Left lobe of liver (tissue), 2 donors: ENCODE results near the gene HILPDA. TPM values are rescaled to one million over a fixed set of nuclear protein-coding genes. Genes with fewer than 3 reads are reported as not detected.
"Not testable (repeated sequence)": the region's sequence is repeated elsewhere in the genome, so short reads cannot be mapped to it uniquely, and the experiment has no call there.

ENCODE experiments used
- ATAC-seq: fragments of 200-7000 bp; cut with Tn5 transposase; one replicate; pipeline ENCODE4 v1.9.1; 2020; ENCODE audit warnings: mild to moderate bottlenecking, moderate library complexity
- DNase-seq: peaks from one replicate; pipeline ENCODE4 v3.0.0-alpha.2; 2020; ENCODE audit warnings: low spot score
- total RNA-seq: library from RNA; stranded (reverse); gene quantifications from one replicate; pipeline ENCODE4 v1.2.1, GENCODE V29; 2021
- donor health status: DM: no; HTN: no; CAD: no; lungs with moderate emphysema.
- donor health status: DM: no; HTN: yes; CAD: no.

Gene HILPDA
- total RNA-seq, 1 donor from 2014 or later, result 3.8 TPM

DNA sequence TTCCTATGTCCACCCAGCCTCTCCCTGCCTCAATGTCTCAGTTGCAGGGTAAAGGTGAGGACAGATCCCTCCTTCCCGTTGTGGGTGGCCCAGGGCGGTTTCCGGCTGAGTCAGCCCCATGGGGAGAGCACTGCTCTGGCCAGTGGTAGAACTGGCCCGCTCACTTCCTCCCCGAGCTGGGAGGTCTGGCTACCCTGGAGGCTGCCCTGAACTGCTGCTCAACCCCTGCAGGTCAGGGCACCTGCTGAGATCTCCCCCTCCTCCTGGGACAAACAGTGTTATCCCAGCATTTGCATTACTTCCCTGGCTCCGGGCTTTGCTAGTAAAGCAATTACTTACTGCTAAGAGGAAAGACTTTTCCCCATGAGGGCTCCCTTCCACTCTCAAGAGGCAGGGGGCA lies 24.5 kb upstream of the HILPDA start:
- no peak for ATAC-seq
- no peak for DNase-seq

DNA sequence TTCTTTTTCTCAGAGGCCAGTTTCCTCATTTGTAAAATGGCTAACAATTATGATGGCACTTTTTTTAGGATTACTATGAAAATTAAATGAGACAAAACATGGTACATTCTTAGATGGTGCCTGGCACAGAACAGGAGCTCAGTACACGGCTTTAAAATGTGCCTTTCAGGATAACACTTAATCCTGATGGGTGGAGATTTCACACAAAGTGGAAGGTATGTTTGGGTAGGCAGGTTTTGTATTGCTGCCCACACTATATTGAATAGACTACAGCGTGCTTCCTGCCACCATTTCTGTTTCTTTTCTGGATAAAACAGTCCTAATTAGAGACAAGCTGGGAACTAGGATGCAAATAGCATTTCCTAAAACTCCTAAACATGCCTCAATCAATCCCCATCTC lies 23.9 kb upstream of the HILPDA start:
- ATAC-seq, result no peak
- no peak for DNase-seq

DNA sequence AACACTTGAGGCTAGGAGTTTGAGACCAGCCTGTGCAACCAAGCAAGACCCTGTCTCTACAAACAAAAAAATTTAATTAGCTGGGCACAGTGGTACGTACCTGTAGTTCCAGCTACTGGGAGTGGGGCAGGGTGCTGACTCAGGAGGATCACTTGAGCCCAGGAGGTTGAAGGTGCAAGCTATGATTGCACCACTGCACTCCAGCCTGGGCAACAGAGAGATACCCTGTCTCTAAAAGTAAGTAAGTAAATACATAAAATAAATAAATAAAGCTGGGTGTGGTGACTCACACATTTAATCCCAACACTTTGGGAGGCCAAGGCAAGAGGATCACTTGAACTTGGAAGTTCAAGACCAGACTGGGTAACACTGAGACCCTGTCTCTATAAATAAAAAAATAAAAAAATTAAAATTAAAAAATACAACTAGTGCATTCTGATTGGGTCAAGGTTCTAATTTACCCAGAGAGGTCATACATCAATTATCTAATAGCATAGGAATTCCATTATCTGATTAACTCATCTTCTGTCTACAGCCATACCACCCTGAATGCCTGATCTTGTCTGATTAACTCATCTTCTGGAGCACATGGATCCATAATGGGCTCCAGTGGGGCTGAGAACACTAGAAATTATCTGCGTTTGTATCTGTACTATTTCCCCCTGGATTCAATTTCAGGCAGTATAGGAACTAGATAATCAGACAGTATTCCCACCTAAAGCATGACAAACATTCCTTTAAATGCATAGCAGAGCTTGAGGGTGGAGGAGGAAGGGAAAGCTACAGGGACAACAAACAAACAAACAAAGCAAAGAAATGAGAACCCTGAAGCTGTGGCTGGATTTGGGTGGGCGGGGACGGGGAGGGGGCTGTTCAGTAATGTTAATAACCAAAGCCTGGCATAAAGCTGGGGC lies 21.0 kb upstream of the HILPDA start:
- no peak for DNase-seq
- peak; percentile 60 for ATAC-seq

DNA sequence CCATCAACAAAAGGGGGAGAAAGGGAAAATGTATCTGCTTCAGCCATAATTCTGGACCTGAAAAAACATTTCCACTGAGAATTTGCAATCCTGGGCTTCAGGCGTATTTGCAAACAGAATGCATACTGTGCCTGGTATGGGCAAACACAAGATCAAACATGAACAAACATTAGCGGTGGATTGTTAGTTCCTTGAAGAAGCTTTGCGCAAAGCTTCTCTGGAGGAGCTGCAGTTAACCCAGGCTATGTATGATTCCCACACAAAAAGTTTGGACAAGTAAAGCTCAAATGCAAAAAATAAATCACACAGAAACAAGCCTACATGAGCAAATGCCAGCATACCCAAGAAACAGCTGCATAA lies 20.4 kb upstream of the HILPDA start:
- ATAC-seq, result no peak
- DNase-seq, result no peak

DNA sequence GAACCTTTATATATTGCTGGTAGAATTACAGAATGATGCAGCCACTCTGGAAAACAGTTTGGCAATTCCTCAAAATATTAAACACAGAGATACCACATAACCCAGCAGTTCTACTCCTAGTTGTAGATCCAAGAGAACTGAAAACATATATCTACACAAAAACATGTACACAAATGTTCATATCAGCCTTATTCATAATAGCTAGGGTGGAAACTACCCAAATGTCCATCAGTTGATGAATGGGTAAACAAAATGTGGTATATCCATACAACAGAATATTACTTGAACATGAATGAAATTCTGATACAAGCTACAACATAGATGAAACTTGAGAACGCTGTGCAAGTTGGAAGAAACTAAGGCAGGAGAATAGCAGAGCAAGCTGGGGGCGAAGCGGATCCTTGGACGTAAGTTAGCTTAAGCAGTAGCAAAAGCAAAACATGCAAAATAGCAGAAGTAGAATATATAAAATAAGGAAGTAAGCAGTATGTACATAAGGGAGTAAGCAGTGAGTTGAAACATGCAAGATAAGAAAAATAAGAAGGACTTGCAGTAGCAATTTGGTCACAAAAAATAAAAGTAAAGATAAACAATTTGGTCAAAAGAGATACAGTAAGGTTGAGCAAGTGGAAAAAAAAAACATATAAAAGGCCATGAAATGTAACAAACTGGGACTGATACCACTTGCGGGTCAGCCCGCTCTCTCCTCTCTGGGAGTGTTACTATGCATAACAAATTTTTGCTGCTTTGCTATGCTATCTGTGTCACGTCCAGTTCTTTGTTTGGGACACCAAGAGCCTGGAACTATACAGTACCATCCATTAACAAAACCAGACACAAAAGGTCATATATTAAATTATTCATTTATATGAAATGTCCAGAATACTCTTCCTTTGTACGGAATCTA lies 18.0 kb upstream of the HILPDA start:
- DNase-seq (no peak), ATAC-seq (no peak)

DNA sequence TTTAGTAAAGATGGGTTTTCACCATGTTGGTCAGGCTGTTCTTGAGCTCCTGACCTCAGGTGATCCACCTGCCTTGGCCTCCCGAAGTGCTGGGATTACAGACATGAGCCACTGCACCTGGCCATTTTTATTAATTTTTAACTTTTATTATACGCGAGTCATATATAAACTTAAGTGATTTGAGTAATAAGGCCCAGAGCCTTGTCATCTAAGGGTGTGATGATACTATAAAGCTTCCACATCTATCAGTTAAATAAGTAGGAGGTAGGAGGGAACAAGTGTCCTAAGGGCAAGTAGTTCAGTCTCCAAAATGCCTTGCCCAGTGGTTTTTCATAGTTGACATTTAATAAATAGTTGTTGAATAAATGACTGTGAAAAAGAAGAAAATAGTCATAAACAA lies 13.3 kb upstream of the HILPDA start:
- no peak for DNase-seq
- ATAC-seq, result no peak

DNA sequence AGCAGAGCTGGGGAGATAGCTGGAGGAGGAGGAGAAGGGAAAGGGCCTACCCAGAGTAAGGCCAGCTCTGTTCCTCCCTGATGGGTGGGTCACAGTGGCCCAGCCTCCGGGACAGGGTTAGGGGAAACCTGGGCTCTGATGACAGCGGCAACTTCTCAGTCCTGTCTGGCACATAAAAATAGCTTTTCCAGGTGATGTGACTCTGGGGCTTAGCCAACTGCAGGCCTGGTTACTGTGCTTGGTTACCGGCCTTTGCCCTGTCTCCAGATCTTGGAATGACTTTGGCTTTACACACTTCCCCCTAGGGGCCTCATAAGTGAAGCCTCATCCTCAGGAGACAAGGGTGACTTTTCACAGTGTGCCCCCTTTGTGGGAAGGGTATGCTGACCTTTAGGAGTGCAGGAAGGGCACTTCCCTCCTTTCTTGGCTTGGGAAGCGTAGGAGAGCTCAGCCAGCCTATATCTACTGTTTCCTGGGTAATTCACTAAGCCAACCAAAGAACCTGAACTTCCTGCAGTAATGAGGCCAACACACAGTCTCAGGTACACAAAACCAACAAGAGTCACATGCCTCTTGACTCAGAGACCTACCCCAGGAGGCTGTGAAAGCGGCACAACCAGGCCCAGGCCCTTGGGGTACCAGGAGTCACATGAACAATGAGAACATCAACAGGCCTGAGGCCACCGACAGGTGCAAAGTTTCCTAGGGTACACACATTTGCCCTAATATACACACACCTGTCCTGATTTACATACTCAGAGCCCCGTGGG lies 11.7 kb upstream of the HILPDA start:
- ATAC-seq (no peak), DNase-seq (no peak)

DNA sequence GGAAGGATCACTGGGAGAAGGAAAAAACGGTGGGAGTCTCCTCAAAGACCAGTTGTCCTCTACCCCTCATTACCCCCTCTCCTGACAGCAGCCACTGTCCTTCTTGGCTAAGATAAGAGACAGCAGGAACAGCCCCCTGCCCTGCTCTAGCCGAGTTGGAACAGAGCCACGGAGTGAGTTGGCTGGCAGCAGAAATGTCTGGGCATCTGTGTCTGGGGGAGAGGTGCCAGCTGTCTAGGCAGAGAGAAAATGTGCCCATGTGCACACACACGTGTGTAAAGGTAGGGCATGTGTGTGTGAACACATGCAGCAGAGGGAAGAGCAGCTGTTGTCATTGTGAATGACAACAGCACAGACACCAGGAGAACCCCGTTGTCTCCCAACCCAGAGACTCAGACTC lies 9.4 kb upstream of the HILPDA start:
- ATAC-seq, result no peak
- no peak for DNase-seq

DNA sequence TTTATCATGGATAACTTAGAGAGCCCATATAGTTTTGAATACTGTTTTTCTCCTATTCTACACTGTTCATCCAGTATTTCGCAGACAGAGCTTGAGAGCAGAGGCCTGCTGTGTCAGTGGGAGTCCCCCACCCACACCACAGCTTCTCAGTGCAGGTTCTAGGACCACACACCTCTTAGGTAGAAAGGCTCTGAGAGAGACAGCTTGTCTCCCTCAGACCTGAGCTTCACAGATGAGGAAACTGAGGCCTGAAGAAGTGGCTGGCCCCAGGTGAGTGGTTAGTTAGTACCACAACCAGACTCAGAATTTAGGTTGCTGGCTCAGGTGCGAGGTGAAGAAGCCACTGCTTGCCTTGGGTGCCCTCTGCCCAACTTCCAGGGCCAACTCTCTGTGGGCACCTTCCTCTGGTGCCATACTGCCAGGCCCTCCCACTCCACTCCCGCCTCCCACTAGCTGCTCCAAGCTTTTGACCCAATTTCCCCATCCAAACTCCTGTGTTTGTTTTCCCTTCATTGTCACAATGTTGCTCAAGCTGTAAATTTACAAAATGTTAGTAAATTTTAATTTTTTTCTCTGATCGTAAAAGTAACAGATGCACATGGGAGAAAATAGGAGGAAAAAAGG lies 7.6 kb upstream of the HILPDA start:
- ATAC-seq (peak; percentile 89), DNase-seq (no peak)

DNA sequence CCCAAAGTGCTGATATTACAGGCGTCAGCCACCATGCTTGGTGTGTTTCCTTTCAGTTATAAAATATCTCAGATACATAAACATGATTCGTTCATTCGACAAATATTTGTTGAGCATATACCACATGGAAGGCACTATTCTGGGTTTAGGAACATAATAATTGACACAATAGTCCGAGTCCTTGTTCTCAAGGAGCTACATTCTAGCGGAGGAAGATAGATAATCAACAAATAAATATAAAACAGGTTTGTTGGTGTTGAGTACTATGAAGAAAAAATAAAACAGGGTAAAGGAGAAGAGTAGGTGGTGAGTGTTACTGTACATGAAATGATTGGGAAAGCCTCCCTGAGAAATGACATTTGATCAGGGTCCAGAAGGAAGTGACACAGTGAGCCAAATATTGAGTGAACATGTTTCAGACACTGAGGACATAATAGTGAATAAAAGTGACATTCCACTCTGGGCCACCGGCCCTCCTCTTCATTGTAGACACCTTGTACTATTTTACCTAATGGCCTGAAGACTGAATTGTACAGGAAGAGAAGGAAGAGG lies 6.9 kb upstream of the HILPDA start:
- ATAC-seq (peak; percentile 24), DNase-seq (no peak)

DNA sequence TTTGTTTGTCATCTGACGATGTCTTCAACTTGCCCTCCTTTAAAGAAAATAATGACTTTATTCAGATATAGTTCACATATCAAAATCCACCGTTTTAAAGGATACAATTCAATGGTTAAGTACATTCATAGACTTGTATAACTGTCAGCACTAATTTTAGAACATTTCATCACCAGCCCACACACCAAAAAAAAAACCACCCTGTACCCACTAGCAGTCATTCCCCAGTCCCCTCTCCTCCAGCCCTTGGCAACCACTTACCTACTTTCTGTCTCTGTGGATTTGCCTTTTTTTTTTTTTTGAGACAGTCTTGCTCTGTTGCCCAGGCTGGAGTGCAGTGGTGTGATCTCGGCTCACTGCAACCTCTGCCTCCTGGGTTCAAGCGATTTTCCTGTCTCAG lies 5.3 kb upstream of the HILPDA start:
- ATAC-seq (no peak), DNase-seq (no peak)

DNA sequence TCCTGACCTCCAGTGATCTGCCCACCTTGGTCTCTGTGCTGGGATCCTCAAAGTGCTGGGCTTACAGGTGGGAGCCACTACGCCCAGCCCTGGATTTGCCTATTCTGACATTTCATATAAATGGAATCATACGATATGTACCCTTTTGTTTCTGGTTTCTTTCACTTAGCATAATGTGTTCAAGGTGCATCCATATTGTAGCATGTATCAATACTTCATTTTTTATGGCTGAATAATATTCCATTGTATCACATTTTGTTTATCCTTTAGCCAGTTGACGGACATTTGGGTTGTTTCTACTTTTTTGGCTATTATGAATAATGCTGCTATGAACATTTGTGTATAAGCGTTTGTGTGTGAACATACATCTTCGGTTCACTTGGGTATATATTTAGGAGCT lies 4.8 kb upstream of the HILPDA start:
- ATAC-seq, result no peak
- no peak for DNase-seq

DNA sequence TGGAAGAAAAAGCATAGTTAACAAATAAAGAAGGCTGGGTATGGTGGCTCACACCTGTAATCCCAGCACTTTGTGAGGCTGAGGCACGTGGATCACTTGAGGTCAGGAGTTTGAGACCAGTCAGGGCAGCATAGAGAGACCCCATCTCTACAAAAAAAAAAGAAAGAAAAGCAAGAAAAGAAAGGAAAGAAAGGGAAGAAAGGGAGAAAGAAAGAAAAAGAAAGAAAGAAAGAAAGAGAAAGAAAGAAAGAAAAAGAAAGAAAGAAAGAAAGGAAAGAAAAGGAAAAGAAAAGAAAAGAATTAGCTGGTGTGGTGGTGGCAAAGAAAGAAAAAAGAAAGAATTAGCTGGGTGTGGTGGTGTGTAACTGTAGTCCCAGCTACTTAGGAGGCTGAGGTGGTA lies 3.1 kb upstream of the HILPDA start:
- ATAC-seq (no peak), DNase-seq (no peak)

DNA sequence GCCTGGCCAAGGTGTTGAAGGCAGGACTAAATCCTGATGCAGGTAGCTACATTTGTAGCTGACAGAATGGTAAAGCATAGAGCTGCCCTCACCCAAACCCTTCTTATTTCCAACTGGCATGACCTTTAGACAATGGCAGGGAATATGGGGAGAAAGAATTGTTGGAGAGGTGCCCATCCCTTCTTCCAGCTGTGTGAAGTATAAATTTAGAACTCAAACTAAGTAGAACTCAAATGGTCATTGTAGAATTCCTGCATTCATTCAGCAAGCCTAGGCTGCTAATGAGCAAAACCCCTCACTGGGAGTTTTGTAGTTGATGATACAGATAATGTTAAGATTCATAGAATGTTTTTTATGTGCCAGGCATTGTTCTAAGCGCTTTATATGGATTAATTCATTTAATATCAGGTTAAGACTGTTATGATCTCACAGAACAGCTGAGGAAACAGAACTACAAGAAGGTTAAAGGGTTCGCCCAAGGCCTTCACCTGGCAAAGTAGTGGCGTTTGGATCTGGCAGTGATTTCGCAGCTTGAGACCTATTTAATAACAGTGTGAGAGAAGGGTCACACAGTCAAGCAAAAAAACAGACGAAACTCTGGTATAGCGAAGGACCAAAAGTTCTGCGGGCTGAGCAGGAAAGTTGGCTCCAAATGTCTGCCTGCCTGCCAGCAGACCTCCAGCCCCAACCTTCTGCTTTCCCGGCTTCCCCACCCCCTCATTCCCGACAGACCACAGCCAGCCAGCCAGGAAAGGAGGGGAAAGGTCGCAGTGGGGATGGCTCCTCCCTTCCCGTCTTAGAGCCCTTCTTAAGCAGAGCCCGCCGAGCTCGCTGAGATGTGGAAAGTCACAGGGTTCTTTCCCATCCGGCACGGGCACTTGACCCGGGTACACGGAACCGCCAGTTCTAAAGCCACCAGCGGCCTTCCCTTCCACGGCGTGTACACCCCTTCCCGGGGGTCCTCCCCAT lies 1.6 kb upstream of the HILPDA start:
- ATAC-seq, result peak; percentile 76
- DNase-seq, result peak; percentile 89

DNA sequence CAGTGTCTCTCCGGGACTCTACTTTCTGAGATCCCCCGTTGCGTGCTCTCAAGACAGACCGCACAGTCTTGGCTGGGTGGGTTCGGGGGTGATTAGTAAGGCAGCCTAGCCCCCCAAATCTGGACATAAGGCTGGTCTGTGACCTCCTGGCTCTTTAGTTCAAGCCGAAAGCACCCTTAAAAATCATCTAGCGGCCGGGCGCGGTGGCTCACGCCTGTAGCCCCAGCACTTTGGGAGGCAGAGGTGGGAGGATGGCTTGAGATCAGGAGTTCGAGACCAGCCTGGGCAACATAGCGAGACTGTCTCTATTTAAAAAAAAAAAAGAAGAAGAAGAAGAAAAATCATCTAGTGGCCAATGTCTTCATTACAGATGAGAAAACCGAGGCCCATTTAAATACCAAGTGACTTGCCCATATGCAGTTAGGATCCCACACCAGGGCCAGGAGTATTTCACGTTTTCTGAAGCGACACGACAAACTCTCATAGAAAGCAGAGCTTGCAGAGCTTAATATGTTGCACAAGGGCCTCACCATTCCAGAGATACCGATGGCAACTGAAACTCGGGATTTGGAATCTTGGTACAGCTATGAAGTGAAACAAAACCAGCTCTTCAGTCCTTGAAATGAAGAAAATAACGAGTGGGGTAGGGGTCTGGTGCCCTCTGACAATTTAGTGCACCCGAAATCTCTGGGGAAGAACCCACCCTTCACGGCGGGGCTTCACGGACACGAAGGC lies 703 bp upstream of the HILPDA start:
- DNase-seq (no peak), ATAC-seq (peak; percentile 9)

DNA sequence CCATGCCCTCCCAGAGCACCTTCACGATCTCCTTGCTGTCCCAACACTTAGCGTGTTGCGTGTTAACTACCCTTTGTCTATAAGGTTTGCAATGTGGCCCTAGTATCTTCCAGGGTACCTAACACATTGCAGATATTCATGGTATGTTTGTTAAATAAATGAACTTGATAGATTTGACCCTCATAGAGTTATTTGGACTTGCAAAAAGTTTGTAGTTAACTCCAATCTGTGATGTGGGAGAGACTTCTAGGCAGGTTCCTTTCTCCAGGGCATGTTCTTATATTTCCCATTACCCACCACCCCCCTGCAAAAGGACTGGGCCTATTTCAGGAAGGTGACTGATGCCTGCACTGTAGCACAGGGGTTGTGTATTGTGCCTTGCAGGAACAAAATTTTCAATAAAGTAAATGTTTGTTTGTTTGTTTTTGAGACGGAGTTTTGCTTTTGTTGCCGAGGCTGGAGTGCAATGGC lies 612 bp downstream of the HILPDA start:
- ATAC-seq (no peak), DNase-seq (peak; percentile 26)

DNA sequence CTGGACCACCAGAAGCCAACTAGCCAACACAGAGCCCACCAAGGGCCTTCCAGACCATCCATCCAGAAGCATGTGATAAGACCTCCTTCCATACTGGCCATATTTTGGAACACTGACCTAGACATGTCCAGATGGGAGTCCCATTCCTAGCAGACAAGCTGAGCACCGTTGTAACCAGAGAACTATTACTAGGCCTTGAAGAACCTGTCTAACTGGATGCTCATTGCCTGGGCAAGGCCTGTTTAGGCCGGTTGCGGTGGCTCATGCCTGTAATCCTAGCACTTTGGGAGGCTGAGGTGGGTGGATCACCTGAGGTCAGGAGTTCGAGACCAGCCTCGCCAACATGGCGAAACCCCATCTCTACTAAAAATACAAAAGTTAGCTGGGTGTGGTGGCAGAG lies 1.7 kb downstream of the HILPDA start:
- ATAC-seq, result not testable (repeated sequence)
- DNase-seq, result peak; percentile 31

DNA sequence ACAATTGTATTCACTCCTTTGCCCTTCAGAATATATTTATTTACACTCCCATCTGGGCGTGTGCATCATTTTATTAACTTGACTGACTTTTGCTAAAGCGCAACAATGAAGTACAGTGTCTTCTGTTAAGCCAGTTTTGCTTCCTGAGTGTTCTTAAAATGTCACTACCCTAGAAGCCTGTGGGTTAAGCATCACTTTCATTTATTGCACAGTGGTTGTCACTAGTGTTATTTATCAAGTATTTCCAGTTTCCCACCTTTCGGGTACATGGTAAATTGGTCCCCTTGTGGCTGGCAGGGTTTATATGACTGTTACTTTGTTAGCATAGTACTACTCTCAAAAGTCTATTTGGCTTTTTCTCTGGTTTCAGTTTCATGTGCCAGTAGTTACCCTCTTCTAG lies 3.3 kb downstream of the HILPDA start:
- DNase-seq (no peak), ATAC-seq (no peak)
